Right renal pelvis (tissue), 4 donors: ENCODE measurements around the gene PROSER3. TPM values are rescaled to one million over a fixed set of nuclear protein-coding genes. Genes with fewer than 3 reads are reported as not detected.
A peak's percentile ranks its signal among the peaks of the same experiment; 100 is the strongest.

ENCODE experiments used
- DNase-seq, 4 donors: peaks; one replicate each; pipeline ENCODE4 v3.0.0-alpha.2; 2013; ENCODE audit warnings: low read depth in 4 of 4, low spot score in 3 of 4, missing footprints in 1 of 4
- polyA plus RNA-seq, 4 donors: library from polyadenylated mRNA; unstranded; fragments of 120-200 nt; gene quantifications; one replicate each; pipeline ENCODE4 v1.2.1, GENCODE V29; 2013; ENCODE audit not compliant: insufficient read length in 4 of 4

PROSER3 gene
- polyA plus RNA-seq, 4 donors, result 14.8 to 20.4 (median 16.5) TPM

- DNase-seq, result peak in 1 of 4 donors; percentile 17
Observed at GRCh38 chr19:35812220-35813042, 54.5 kb downstream of the PROSER3 start, which contains the start of gene PRODH2. Gene PRODH2, minus strand, starts transcription at chr19:35812845. Its CDS starts 40 bp downstream, at chr19:35812805.

- no peak for DNase-seq
Observed at GRCh38 chr19:35813043-35813890, 55.3 kb downstream of the PROSER3 start.

- DNase-seq, result no peak
Observed at GRCh38 chr19:35816262-35816661, 58.3 kb downstream of the PROSER3 start.

GRCh38 chr19:35816846-35817245, 58.9 kb downstream of the PROSER3 start:
- no peak for DNase-seq

GRCh38 chr19:35818445-35818844, 60.5 kb downstream of the PROSER3 start:
- DNase-seq, result no peak

Other genes with a start within 250 kb of the PROSER3 start
- 10 to 100 TPM; 76.2 to 91.6 (median 82.7) TPM for gene DMKN, start 244.5 kb upstream of the PROSER3 start, polyA plus RNA-seq
- under 1 TPM in 2 of 4 donors, not detected in 2; 0.04 to 0.14 TPM for gene SBSN, start 229.9 kb upstream of the PROSER3 start, polyA plus RNA-seq
- gene GAPDHS, start 224.7 kb upstream of the PROSER3 start, polyA plus RNA-seq, result not detected
- gene TMEM147, start 212.6 kb upstream of the PROSER3 start, polyA plus RNA-seq, result 100 to 1,000 TPM in 1 of 4 donors, 10 to 100 TPM in 3; 87.8 to 113 (median 90.9) TPM
- under 1 TPM in 2 of 4 donors, not detected in 2; 0.05 to 0.10 TPM for gene ATP4A, start 194.5 kb upstream of the PROSER3 start, polyA plus RNA-seq
- not detected for gene PMIS2, start 172.0 kb upstream of the PROSER3 start, polyA plus RNA-seq
- gene HAUS5, start 145.4 kb upstream of the PROSER3 start, polyA plus RNA-seq, result 10 to 100 TPM; 26.6 to 28.5 (median 27.3) TPM
- 10 to 100 TPM; 57.9 to 94.9 (median 60.8) TPM for gene RBM42, start 129.1 kb upstream of the PROSER3 start, polyA plus RNA-seq
- gene ETV2, start 116.4 kb upstream of the PROSER3 start, polyA plus RNA-seq, result 1 to 10 TPM; 1.6 to 3.1 (median 1.7) TPM
- gene COX6B1, start 109.9 kb upstream of the PROSER3 start, polyA plus RNA-seq, result 100 to 1,000 TPM; 306 to 370 (median 344) TPM
- 10 to 100 TPM in 3 of 4 donors, 1 to 10 TPM in 1; 1.6 to 48.7 (median 31.6) TPM for gene UPK1A, start 91.7 kb upstream of the PROSER3 start, polyA plus RNA-seq
- gene ZBTB32, start 53.6 kb upstream of the PROSER3 start, polyA plus RNA-seq, result under 1 TPM in 3 of 4 donors, not detected in 1; 0.37 to 0.51 (median 0.42) TPM
- 10 to 100 TPM; 28.1 to 36.6 (median 31.8) TPM for gene KMT2B, start 40.2 kb upstream of the PROSER3 start, polyA plus RNA-seq
- 1 to 10 TPM; 2.1 to 4.0 (median 2.9) TPM for gene IGFLR1, start 15.7 kb upstream of the PROSER3 start, polyA plus RNA-seq
- 10 to 100 TPM; 15.6 to 19.8 (median 17.1) TPM for gene U2AF1L4, start 12.8 kb upstream of the PROSER3 start, polyA plus RNA-seq
- gene PSENEN, start 12.5 kb upstream of the PROSER3 start, polyA plus RNA-seq, result 10 to 100 TPM; 62.5 to 86.3 (median 68.7) TPM
- gene LIN37, start 9.6 kb upstream of the PROSER3 start, polyA plus RNA-seq, result 10 to 100 TPM in 1 of 4 donors, 1 to 10 TPM in 3; 8.3 to 11.1 (median 9.4) TPM
- 10 to 100 TPM; 26.2 to 30.4 (median 27.8) TPM for gene HSPB6, start 1.1 kb upstream of the PROSER3 start, polyA plus RNA-seq
- gene ARHGAP33, start 17.4 kb downstream of the PROSER3 start, polyA plus RNA-seq, result 10 to 100 TPM; 21.1 to 33.2 (median 23.7) TPM
- gene PRODH2, start 54.7 kb downstream of the PROSER3 start, polyA plus RNA-seq, result 10 to 100 TPM; 24.6 to 48.0 (median 32.4) TPM
- 100 to 1,000 TPM; 133 to 187 (median 153) TPM for gene NPHS1, start 94.3 kb downstream of the PROSER3 start, polyA plus RNA-seq
- 10 to 100 TPM; 10.1 to 14.6 (median 11.2) TPM for gene KIRREL2, start 98.7 kb downstream of the PROSER3 start, polyA plus RNA-seq
- gene APLP1, start 110.4 kb downstream of the PROSER3 start, polyA plus RNA-seq, result 10 to 100 TPM; 23.6 to 33.2 (median 27.2) TPM
- gene NFKBID, start 142.4 kb downstream of the PROSER3 start, polyA plus RNA-seq, result 1 to 10 TPM; 2.5 to 2.9 (median 2.6) TPM
- 1 to 10 TPM; 2.7 to 3.2 (median 2.9) TPM for gene HCST, start 144.4 kb downstream of the PROSER3 start, polyA plus RNA-seq
- gene TYROBP, start 150.1 kb downstream of the PROSER3 start, polyA plus RNA-seq, result 10 to 100 TPM in 1 of 4 donors, 1 to 10 TPM in 3; 8.4 to 12.6 (median 8.8) TPM
- 10 to 100 TPM; 10.7 to 16.9 (median 11.7) TPM for gene LRFN3, start 178.2 kb downstream of the PROSER3 start, polyA plus RNA-seq
- 10 to 100 TPM; 12.7 to 18.6 (median 13.2) TPM for gene SDHAF1, start 237.0 kb downstream of the PROSER3 start, polyA plus RNA-seq